Gastroesophageal sphincter (tissue), 4 donors: ENCODE data around the gene ARNT2. TPM values are rescaled to one million over a fixed set of nuclear protein-coding genes. Genes with fewer than 3 reads are reported as not detected.

Source experiments
- ATAC-seq: fragments of 150-250 bp; one replicate; pipeline ENCODE4 v1.9.1; 2016; ENCODE audit warnings: mild to moderate bottlenecking, moderate library complexity
- H3K27ac ChIP-seq, 4 donors: fragments of 200-600 bp; sonication (generic) in 3 of 4; 1 replicate in 3 of 4; 2 replicates in 1 of 4; pipeline ENCODE4 v1.5.1; 2016 to 2019
- H3K27me3 ChIP-seq: fragments of 200-600 bp; sonication (generic); one replicate; pipeline ENCODE4 v1.5.1; 2019
- H3K36me3 ChIP-seq, 2 donors: fragments of 200-600 bp; sonication (generic); one replicate each; pipeline ENCODE4 v1.5.1; 2019; ENCODE audit warnings: control low read depth in 1 of 2
- H3K4me1 ChIP-seq, 3 donors: fragments of 200-600 bp; sonication (generic); 1 replicate in 2 of 3; 2 replicates in 1 of 3; pipeline ENCODE4 v1.5.1; 2016 to 2019; ENCODE audit warnings: control low read depth in 2 of 3
- H3K4me3 ChIP-seq, 2 donors: fragments of 200-600 bp; sonication (generic); one replicate each; pipeline ENCODE4 v1.5.1; 2019; ENCODE audit warnings: mild to moderate bottlenecking in 1 of 2, moderate library complexity in 1 of 2
- H3K9me3 ChIP-seq, 3 donors: fragments of 200-600 bp; sonication (generic); one replicate each; pipeline ENCODE4 v1.5.1; 2017 to 2019; ENCODE audit warnings: control low read depth in 2 of 3
- CTCF ChIP-seq, 4 experiments: fragments of 200-600 bp in 2 of 4; fragments of 450-650 bp in 2 of 4; sonication (generic) in 1 of 4; IDR thresholded peaks; one replicate each; pipeline ENCODE4 v1.5.1; 2017 to 2019; ENCODE audit warnings: antibody characterized with exemption in 4 of 4, mild to moderate bottlenecking in 2 of 4, moderate library complexity in 2 of 4
- EP300 ChIP-seq: sonication (generic); formaldehyde crosslinking; IDR thresholded peaks from one replicate; pipeline ENCODE4 v1.6.1; 2017; ENCODE audit warnings: antibody characterized with exemption, mild to moderate bottlenecking
- POLR2A ChIP-seq, 2 donors: fragments of 450-650 bp; IDR thresholded peaks; one replicate each; pipeline ENCODE4 v1.6.1; 2017; ENCODE audit warnings: antibody characterized with exemption in 2 of 2, mild to moderate bottlenecking in 2 of 2, moderate library complexity in 1 of 2
- POLR2AphosphoS5 ChIP-seq: sonication (generic); formaldehyde crosslinking; IDR thresholded peaks from one replicate; pipeline ENCODE4 v1.6.1; 2017; ENCODE audit warnings: antibody characterized with exemption
- WGBS, 2 donors: methylation state at CpG; one replicate each; pipeline ENCODE4 v1.1.5; 2018; ENCODE audit warnings: low coverage in 1 of 2; 5-methylcytosine and 5-hydroxymethylcytosine counted together
- total RNA-seq, 4 donors: library from RNA; depleted of rRNA; stranded (reverse); fragments of >200 nt; gene quantifications; one replicate each; pipeline ENCODE4 v1.1.0, GENCODE V29; 2016

Gene ARNT2
- total RNA-seq, 4 donors from 2014 or later: 6.7 to 11.6 (median 9.4) TPM

DNA sequence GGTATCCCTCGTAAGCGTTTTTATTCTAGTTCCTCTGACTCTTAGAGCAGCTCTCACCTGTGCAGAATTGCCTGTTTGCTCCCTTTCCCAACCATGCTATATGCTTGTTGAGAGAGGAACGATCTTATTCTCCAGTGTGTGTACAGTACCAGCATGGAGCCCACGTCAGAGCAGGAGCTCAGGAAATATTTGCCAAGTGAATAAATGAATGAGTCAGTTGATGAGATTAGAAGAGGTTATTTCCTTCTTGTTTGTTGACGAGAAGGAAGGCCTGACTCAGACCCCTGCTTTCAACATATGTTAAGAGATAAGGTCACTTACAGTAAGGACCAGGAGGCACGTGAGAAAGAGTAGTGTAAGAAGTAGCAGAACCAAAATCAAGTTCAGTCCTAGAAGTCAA lies 184.6 kb downstream of the ARNT2 start:
- Histone ChIP-seq H3K27me3 (no peaks in the 10 kb centered on the region), H3K36me3 (peaks cover 0 to 50% of the 10 kb centered on the region in 2 donors), H3K27ac (no peak overlapping the region), H3K4me3 (no peak overlapping the region), H3K4me1 (no peaks in the 10 kb centered on the region), H3K9me3 (no peaks in the 10 kb centered on the region)
- TF ChIP-seq POLR2AphosphoS5: no peak
- TF ChIP-seq POLR2A (IDR thresholded peaks at IDR 0.05): no peak
- TF ChIP-seq CTCF (IDR thresholded peaks at IDR 0.05): no peak
- ATAC-seq: no peak
- 81 to 82% methylated on average over 2 to 6 of the region's 6 CpGs for WGBS, 2 donors

DNA sequence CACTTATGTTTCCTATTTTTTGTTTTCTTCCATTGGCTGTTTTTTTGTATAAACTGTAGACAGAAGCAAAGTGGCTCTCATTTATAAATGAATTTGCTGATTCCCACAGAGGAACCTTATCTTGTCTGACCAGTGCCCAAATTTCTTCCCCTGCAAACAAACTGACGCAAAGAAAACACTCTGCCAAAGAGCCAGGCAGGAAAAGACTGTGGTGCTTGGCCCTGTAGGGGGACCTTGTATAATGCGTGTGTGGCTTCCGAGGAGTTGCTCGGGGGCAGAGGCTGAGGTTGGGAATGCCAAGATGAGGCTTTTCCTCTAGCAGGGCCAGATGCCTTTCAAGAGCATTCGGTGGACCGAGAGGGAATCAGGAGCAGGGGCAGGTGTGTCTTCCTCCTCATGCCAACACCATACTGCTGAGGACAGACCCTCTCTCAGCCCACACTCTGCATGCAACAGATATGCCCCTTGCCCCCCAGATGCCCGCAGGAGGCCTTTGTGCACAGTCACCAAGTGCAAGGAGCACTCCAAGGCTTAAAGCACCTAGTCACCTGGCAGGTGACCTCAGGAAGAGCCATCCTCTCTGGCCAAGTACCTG lies 186.7 kb downstream of the ARNT2 start:
- WGBS, 2 donors: 80 to 91% methylated on average over 1 to 6 of the region's 7 CpGs
- no peak overlapping the region for H3K4me3 ChIP-seq
- TF ChIP-seq POLR2AphosphoS5 (no peak), POLR2A (IDR thresholded peaks at IDR 0.05) (no peak), EP300 (no peak), CTCF (IDR thresholded peaks at IDR 0.05) (no peak)
- peaks cover 0 to 53% of the 10 kb centered on the region in 2 donors for H3K36me3 ChIP-seq
- H3K4me1 ChIP-seq: no peaks in the 10 kb centered on the region
- H3K27ac ChIP-seq: no peak overlapping the region
- no peak for ATAC-seq
- H3K27me3 ChIP-seq: no peaks in the 10 kb centered on the region
- H3K9me3 ChIP-seq: no peaks in the 10 kb centered on the region

DNA sequence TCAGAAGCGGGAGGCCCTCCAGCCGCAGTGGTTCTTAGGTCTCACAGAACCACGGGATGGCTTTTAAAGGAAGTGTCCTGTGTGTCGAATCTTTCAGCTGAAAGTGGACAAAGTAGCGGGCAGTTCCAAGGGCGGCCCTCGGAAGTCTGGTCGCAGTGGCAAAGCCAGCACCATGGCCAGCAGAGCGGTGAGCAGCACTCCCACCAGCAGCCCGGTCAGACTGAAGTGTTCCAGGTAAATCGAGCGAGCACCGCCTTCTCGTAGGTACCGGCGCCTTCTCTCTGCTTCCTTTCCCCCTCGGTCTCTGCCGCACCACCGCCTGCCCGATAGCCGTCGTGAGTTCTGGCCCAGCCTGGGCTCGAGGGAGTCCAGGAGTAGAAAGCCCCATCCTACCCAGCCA lies 187.3 kb downstream of the ARNT2 start:
- H3K36me3 ChIP-seq: peaks cover 0 to 58% of the 10 kb centered on the region in 2 donors
- WGBS, 2 donors: 89% methylated on average over 13 of the region's 23 CpGs; no CpG with 5 or more reads in 1 of the 2 donors
- H3K9me3 ChIP-seq: no peaks in the 10 kb centered on the region
- no peaks in the 10 kb centered on the region for H3K4me1 ChIP-seq
- no peak overlapping the region for H3K4me3 ChIP-seq
- TF ChIP-seq POLR2A (IDR thresholded peaks at IDR 0.05): no peak
- no peak for TF ChIP-seq EP300
- TF ChIP-seq POLR2AphosphoS5: no peak
- no peak for TF ChIP-seq CTCF (IDR thresholded peaks at IDR 0.05)
- no peak for ATAC-seq
- no peaks in the 10 kb centered on the region for H3K27me3 ChIP-seq
- H3K27ac ChIP-seq: no peak overlapping the region

GRCh38 chr15:80591938-80592825 lies 188.0 kb downstream of the ARNT2 start:
- Histone ChIP-seq H3K9me3 (no peaks in the 10 kb centered on the region), H3K4me3 (no peak overlapping the region), H3K27me3 (no peaks in the 10 kb centered on the region), H3K27ac (no peak overlapping the region), H3K4me1 (no peaks in the 10 kb centered on the region), H3K36me3 (peaks cover 0 to 65% of the 10 kb centered on the region in 2 donors)
- WGBS, 2 donors: 91 to 95% methylated on average over 4 to 5 of the region's 10 CpGs
- no peak for ATAC-seq
- TF ChIP-seq EP300 (no peak), POLR2AphosphoS5 (no peak), POLR2A (IDR thresholded peaks at IDR 0.05) (no peak), CTCF (IDR thresholded peaks at IDR 0.05) (no peak)
